Activated naive CD4-positive, alpha-beta T cell treated with anti-CD3 and anti-CD28 coated beads, Interleukin-2, amount 50 U/mL, for 16 hours (primary cell): ENCODE measurements around the gene NCBP2L.

ENCODE experiments used
- DNase-seq: peaks from one replicate; pipeline ENCODE4 v3.0.0-alpha.2; 2020

Gene NCBP2L

DNA sequence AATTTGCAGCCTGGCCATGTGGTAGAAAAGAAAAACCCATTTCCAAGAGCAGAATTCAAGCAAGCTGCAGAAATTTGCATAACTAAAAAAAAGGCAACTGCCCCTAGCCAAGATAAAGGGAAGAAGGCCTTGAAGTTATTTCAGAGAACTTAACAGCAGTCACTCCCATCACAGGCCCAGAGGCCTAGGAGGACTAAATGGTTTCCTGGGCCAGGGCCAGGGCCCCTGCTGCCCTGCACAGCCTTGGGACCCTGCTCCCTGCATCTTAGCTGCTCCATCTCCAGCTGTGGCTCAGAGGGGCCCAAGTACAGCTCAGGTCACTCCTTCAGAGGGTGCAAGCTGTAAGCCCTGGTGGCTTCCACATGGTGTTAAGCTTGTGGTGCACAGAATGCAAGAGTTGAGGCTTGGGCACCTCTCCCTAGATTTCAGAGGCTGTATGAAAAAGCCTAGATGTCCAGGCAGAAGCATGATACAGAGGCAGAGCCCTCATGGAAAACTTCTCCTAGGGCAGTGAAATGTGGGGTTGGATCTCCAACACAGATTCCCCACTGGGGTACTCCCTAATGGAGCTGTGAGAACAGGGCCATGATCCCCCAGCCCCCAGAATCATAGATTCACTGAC, 41.5 kb downstream of the NCBP2L start:
- no peak for DNase-seq

DNA sequence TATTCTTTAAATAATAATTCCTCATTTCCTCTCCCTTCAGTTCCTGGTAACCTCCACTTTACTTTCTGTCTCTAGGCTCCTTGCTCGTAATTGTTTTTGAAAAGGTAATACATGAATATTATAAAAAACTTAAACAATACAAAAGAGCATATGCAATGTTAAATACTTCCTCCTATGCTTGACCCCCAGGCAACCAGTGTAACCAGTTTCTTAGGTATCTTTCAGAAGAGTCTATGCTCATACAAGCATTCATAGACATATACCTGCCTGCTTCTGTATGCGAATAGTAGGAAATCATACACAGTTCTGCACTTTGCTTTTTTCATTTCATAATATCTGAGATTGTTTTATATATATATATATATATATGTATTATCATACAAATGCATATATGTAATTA, 45.5 kb downstream of the NCBP2L start:
- DNase-seq = no peak

DNA sequence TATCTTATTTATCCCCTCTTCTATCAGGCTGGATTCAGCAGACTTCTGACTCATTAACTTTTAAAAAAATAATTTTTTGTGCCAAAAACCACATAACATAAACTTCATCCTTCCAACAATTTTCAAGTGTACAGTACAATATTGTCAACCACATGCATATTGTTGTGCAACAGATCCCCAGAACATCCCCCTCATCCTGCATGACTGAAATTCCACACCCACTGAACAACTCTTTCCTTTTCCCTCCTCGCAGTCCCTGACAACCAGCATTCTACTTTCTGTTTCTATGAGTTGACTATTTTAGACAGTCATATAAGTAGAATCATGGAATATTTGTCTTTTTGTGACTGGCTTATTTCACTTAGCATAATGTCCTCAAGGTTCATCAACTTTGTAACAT, 45.9 kb downstream of the NCBP2L start:
- DNase-seq = no peak

- DNase-seq = peak; percentile 58
Measured at GRCh38 chrX:107825698-107826237, 48.2 kb downstream of the NCBP2L start, which contains the start of gene MID2. Gene MID2 (plus strand): TSS chrX:107825866. CDS start chrX:107826427, 561 bp downstream.

DNA sequence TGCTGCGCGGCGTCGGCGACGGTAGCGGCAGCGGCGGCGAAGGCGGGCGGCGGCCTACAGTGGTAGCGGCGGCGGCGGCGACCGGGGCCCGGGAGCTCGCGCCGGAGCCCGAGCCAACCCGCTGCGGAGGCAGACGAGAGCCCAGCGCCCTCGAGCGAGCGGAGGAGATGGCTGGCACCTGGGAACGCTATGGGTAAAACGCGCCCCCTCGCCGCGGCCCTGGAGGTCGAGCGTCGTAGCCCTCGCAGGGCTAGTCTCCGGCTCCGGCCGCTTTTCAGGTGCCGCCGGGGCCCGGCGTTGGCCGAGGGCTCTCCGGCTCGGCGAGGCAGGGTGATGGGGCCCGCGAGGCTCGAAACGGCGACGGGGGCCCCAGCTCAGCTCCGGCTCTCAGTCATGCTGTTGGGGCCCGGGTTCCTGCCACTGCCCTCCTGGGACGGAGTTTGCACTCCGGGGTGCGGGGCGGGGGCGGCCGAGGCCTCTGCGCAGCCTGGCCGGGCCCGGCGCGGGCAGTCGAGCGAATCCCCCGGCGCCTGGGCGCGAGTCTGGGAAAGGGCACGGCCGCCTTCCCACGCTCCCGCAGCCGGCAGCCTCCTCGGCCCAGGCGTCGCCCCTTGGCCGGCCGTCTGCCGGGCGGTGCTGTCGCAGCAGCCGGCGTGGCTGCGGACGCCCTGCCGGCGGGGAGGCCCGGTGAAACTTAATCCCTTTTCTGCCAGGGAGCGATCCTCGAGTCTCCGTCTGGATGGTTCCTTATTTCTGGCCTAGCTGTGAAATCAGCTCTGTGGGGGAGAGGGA, 48.9 kb downstream of the NCBP2L start:
- DNase-seq = peak; percentile 37

GRCh38 chrX:107827030-107827831, 49.7 kb downstream of the NCBP2L start:
- DNase-seq = no peak

DNA sequence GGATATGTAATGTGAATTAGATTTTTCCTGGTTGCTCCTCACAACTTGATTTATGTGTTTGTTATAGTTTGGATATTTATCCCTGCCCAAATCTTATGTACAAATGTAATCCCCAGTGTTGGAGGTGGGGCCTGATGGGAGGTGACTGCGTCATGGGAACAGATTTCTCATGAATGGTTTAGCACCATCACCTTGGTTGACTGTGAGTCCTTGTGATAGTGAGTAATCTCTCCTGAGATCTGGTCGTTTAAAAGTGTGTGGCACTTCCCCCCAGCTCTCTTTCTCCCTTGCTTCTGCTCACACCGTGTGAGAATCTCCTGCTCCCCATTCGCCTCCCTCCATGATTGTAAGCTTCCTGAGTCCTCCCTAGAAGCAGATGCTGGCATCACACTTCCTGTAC, 50.3 kb downstream of the NCBP2L start:
- no peak for DNase-seq

GRCh38 chrX:107829878-107830277, 52.3 kb downstream of the NCBP2L start:
- DNase-seq = no peak

DNA sequence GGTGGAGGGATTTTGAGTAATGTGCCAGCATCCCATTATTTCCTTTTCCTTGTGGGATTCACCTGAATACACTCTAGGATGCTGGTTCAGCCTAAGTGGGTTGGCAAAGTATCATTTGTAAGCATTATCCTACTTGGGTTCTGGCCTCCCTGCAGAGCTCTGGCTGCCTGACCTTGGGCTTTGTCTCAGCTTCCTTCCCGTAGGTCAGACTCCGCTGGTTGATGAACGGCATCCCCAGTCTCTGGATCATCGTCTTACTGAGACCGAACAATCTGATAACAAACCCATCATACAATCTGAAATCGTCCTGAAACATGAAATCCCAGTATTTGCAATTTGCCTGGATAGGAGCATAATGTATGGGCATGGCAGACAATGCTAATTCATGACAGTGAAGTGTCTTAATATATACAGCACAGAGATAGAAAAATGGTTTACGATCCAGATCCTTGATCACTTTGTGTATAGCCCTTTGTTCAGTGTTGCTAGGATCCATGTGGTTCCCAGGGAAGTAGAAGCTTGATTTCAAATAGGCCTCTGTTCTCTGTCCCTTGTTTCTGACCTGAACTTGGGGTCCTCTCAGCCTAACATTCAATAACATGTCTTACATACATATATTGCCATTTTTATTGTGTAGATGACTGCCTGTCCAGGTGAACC, 53.7 kb downstream of the NCBP2L start:
- no peak for DNase-seq

DNA sequence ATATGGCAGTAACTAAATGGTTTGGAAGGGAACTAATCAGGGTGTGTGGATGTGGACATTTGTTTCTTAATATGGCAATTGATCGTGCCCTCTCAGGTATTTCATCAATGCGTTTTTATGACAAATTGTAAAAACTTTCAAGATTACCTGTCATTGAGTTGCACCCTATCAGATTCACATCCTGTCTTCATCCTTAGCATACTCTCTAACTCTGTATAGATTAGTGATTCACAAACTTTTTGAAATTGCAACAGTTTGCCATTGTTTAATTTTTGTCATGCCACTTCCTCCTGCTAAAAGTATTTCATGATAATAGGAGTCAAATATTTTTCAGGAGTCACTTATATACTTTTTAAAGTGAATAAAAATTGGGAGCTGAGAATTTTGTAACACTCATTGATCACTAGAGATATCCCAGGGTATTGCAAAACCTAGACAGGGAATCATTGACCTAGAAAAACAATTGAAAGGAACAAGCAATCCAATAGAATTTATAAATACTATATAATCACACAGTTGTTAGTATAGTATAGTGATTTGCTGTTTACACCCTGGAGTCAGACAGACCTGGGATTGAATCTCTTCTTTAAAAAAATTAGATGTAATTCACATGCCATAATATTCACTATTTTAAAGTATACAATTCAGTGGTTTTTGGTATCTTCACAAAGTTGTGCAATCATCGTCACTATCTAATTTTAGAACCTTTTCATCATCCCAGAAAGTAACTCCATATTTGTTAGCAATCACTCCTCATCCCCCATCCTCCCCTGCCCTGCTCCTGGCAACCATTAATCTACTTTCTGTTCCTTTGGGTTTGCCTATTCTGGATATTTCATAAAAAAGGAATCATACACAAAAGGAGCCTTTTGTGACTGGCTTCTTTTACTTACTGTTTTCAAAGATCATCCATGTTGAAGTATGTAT, 57.0 kb downstream of the NCBP2L start:
- DNase-seq = no peak

DNA sequence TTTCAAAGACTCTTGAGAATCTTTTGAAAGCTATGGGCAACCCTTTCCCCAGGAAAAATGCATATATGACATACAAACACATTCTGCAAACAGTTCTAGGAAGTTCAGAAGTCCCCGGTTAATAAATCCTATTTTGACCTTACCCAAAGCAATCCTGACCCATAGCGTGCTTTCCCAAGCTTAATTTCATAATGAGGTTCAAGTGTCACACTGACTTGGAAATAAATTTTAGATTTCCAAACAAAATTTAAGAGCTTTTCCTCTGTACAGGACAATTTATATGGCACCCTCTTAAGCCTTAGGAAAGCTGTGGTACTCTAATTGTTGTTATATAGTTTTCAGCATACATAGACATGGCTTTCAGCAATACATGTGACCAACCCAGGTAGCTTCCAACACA, 59.4 kb downstream of the NCBP2L start:
- DNase-seq = no peak

DNA sequence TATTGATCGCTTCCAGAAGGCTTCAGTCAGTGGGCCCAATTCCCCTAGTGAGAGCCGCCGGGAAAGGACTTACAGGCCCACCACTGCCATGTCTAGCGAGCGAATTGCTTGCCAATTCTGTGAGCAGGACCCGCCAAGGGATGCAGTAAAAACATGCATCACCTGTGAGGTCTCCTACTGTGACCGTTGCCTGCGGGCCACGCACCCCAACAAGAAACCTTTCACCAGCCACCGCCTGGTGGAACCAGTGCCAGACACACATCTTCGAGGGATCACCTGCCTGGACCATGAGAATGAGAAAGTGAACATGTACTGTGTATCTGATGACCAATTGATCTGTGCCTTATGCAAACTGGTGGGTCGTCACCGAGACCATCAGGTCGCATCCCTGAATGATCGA, 63.4 kb downstream of the NCBP2L start:
- DNase-seq = no peak

DNA sequence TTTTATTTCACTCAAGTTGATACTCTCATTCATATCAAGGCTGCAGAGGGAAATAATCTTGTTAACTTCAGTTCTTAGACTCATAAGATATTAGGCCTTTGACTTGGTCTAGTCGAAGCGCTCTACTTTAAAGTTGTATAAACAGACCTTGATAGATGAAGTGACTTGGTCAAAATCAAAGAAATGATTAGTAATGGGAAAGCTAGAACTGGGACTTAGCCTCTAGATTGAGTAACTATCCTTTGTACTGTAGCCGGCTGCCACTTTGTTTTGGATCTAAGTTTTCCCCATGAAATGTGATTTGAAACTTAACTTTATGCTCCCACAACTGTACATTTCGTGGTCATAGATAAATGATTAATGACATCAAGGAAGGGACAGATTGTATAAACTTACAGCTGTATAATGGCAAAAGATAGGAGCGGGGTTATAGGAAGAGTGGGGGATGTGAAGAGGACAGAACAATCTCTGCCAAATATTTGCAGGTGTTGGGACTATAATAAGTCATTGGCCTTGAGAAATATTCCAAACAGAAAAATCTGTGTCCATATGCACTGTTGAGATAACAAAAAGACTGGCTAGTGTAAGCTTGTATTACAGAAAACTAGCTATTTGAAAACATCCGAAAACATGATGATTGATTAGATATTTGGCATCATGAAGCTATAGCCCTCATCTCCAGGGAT, 65.3 kb downstream of the NCBP2L start:
- no peak for DNase-seq
